Liver (tissue), 9 donors: ENCODE measurements around the gene NUDC. TPM values are rescaled to one million over a fixed set of nuclear protein-coding genes. Genes with fewer than 3 reads are reported as not detected.
A peak's percentile ranks its signal among the peaks of the same experiment; 100 is the strongest.

ENCODE experiments used
- DNase-seq: peaks from one replicate; pipeline ENCODE4 v3.0.0-alpha.2; 2017; ENCODE audit warnings: low spot score
- H3K27ac ChIP-seq, 2 donors: one replicate each; pipeline ENCODE4 v1.7.0; 2013; ENCODE audit warnings: inconsistent platforms in 2 of 2, low read length in 2 of 2, control low read depth in 1 of 2, low read depth in 1 of 2, mild to moderate bottlenecking in 1 of 2
- H3K27me3 ChIP-seq, 4 donors: one replicate each; pipeline versions ENCODE4 v1.6.1 to v1.7.0; 2013; ENCODE audit warnings: low read length in 3 of 4, inconsistent platforms in 1 of 4, mild to moderate bottlenecking in 1 of 4, moderate library complexity in 1 of 4; ENCODE audit not compliant: control insufficient read depth in 4 of 4, insufficient read depth in 4 of 4
- H3K36me3 ChIP-seq, 4 donors: one replicate each; pipeline versions ENCODE4 v1.6.1 to v1.7.0; 2013; ENCODE audit warnings: low read length in 3 of 4, mild to moderate bottlenecking in 3 of 4, low read depth in 1 of 4, moderate library complexity in 1 of 4; ENCODE audit not compliant: control insufficient read depth in 4 of 4, insufficient read depth in 3 of 4
- H3K4me1 ChIP-seq, 4 donors: one replicate each; pipeline versions ENCODE4 v1.6.1 to v1.7.0; 2013; ENCODE audit warnings: low read length in 3 of 4, mild to moderate bottlenecking in 3 of 4, moderate library complexity in 1 of 4; ENCODE audit not compliant: control insufficient read depth in 4 of 4, insufficient read depth in 4 of 4
- H3K4me3 ChIP-seq, 3 donors: one replicate each; pipeline versions ENCODE4 v1.6.1 to v1.7.0; 2013; ENCODE audit warnings: low read length in 3 of 3, control low read depth in 1 of 3, low read depth in 1 of 3, mild to moderate bottlenecking in 1 of 3
- H3K9ac ChIP-seq, 2 donors: one replicate each; pipeline ENCODE4 v1.7.0; 2013; ENCODE audit warnings: low read length in 2 of 2, mild to moderate bottlenecking in 2 of 2, moderate library complexity in 2 of 2, control low read depth in 1 of 2, low read depth in 1 of 2
- H3K9me3 ChIP-seq, 4 donors: one replicate each; pipeline versions ENCODE4 v1.6.1 to v1.7.0; 2013; ENCODE audit warnings: low read length in 3 of 4; ENCODE audit not compliant: control insufficient read depth in 4 of 4
- EGR1 ChIP-seq, 2 donors: IDR thresholded peaks; 2 replicates each; pipeline ENCODE4 v1.6.1; 2016 to 2018; ENCODE audit warnings: antibody characterized with exemption in 2 of 2, low read depth in 2 of 2
- FOXA1 ChIP-seq: IDR thresholded peaks from 2 replicates; pipeline ENCODE4 v1.6.1; 2016; ENCODE audit warnings: antibody characterized with exemption
- FOXA2 ChIP-seq: IDR thresholded peaks from 2 replicates; pipeline ENCODE4 v1.6.1; 2016; ENCODE audit warnings: antibody characterized with exemption
- GABPA ChIP-seq, 2 donors: IDR thresholded peaks in 1 of 2; conservative IDR thresholded peaks in 1 of 2; 2 replicates each; pipeline ENCODE4 v1.6.1; 2016; ENCODE audit warnings: antibody characterized with exemption in 2 of 2, mild to moderate bottlenecking in 1 of 2, moderate library complexity in 1 of 2
- HNF4A ChIP-seq, 2 donors: conservative IDR thresholded peaks; 2 replicates each; pipeline ENCODE4 v1.6.1; 2016; ENCODE audit warnings: antibody characterized with exemption in 2 of 2, mild to moderate bottlenecking in 2 of 2
- HNF4G ChIP-seq: IDR thresholded peaks from 2 replicates; pipeline ENCODE4 v1.6.1; 2016; ENCODE audit warnings: antibody characterized with exemption
- JUND ChIP-seq, 2 donors: IDR thresholded peaks; 2 replicates each; pipeline ENCODE4 v1.6.1; 2016; ENCODE audit warnings: antibody characterized with exemption in 2 of 2
- NR2F2 ChIP-seq: IDR thresholded peaks from 2 replicates; pipeline ENCODE4 v1.6.1; 2016; ENCODE audit warnings: antibody characterized with exemption
- RAD21 ChIP-seq, 2 donors: IDR thresholded peaks; 2 replicates each; pipeline ENCODE4 v1.6.1; 2016; ENCODE audit warnings: antibody characterized with exemption in 2 of 2, mild to moderate bottlenecking in 2 of 2
- RXRA ChIP-seq, 2 donors: IDR thresholded peaks; 2 replicates each; pipeline ENCODE4 v1.6.1; 2017 to 2018; ENCODE audit warnings: antibody characterized with exemption in 2 of 2, mild to moderate bottlenecking in 1 of 2
- SP1 ChIP-seq: IDR thresholded peaks from 2 replicates; pipeline ENCODE4 v1.6.1; 2018; ENCODE audit warnings: antibody characterized with exemption, mild to moderate bottlenecking
- TAF1 ChIP-seq: conservative IDR thresholded peaks from 2 replicates; pipeline ENCODE4 v1.6.1; 2016; ENCODE audit warnings: antibody characterized with exemption, mild to moderate bottlenecking
- YY1 ChIP-seq: IDR thresholded peaks from 2 replicates; pipeline ENCODE4 v1.6.1; 2016; ENCODE audit warnings: antibody characterized with exemption, mild to moderate bottlenecking
- WGBS: extraction: QIAGEN DNeasy Blood & Tissue Kit; methylation state at CpG from one replicate; pipeline ENCODE4 v1.1.7; 2013; 5-methylcytosine and 5-hydroxymethylcytosine counted together
- polyA plus RNA-seq, 2 donors: library from polyadenylated mRNA; stranded (reverse) in 1 of 2; unstranded in 1 of 2; fragments of 200-250 nt in 1 of 2; fragments of >200 nt in 1 of 2; fragmentation: Nextera tagmentation in 1 of 2; extraction: Ambion mirVana in 1 of 2; gene quantifications; one replicate each; pipeline versions ENCODE4 v1.2.1 to v1.2.3, GENCODE V29; 2013 to 2015
- total RNA-seq, 2 donors: library from RNA; depleted of rRNA; stranded (reverse); fragments of >200 nt; gene quantifications; one replicate each; pipeline ENCODE4 v1.2.3, GENCODE V29; 2014
- TF ChIP-seq, protein P1 (sequence below): IDR thresholded peaks from 2 replicates; pipeline ENCODE4 v1.6.1; 2016; ENCODE audit warnings: antibody characterized with exemption
- TF ChIP-seq, protein P2 (sequence below): IDR thresholded peaks from 2 replicates; pipeline ENCODE4 v1.6.1; 2016; ENCODE audit warnings: antibody characterized with exemption, mild to moderate bottlenecking
- TF ChIP-seq, protein P3 (sequence below): IDR thresholded peaks from 2 replicates; pipeline ENCODE4 v1.6.1; 2016; ENCODE audit warnings: antibody characterized with exemption
- TF ChIP-seq, protein P4 (sequence below): fragments of 150-350 bp; IDR thresholded peaks from 2 replicates; pipeline ENCODE4 v1.5.1; 2017; ENCODE audit warnings: improper control_type of control experiment, low read depth, low read length; ENCODE audit not compliant: missing input control
- TF ChIP-seq, protein P5 (sequence below): IDR thresholded peaks from 2 replicates; pipeline ENCODE4 v1.6.1; 2016; ENCODE audit warnings: antibody characterized with exemption
- donor health status: healthy.
- donor health status: healthy.
- donor health status: healthy.
- donor health status: healthy.
- donor health status: healthy.

The NUDC gene
- total and polyA plus RNA-seq, 4 donors = 18.2 to 50.7 (median 36.2) TPM

DNA sequence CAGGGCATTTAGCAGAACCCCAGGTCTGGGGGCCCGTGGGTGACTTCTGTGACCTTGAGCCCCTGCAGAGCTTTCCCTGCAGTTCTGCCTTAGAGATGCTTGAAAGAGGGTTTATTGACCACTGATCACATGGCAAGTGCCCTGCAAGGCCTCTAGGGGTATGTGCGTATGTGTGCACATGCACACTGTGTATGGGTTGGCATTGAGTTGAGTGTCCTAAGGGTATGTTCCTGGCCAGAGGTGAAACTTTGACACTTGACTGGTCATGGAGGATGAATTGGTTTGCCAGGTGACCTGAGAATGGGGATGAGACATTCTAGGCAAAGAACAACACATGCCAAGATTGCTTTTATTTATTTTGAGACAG lies 17.1 kb downstream of the NUDC start:
- TF ChIP-seq, protein P1, sequence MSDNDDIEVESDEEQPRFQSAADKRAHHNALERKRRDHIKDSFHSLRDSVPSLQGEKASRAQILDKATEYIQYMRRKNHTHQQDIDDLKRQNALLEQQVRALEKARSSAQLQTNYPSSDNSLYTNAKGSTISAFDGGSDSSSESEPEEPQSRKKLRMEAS = no peak
- TF ChIP-seq RAD21 (IDR thresholded peaks at IDR 0.05) (no peak), FOXA1 (no peak)
- 32% methylated on average over 2 of the region's 2 CpGs for WGBS
- Histone ChIP-seq H3K36me3 (peaks cover 7 to 17% (median 15%) of the 10 kb centered on the region in 4 donors), H3K4me3 (no peak overlapping the region), H3K9ac (no peak overlapping the region), H3K27ac (peak overlapping the region; percentile 75 to 91), H3K9me3 (no peaks in the 10 kb centered on the region), H3K4me1 (peaks cover 23 to 46% (median 36%) of the 10 kb centered on the region in 4 donors), H3K27me3 (no peaks in the 10 kb centered on the region)
- no peak for DNase-seq

DNA sequence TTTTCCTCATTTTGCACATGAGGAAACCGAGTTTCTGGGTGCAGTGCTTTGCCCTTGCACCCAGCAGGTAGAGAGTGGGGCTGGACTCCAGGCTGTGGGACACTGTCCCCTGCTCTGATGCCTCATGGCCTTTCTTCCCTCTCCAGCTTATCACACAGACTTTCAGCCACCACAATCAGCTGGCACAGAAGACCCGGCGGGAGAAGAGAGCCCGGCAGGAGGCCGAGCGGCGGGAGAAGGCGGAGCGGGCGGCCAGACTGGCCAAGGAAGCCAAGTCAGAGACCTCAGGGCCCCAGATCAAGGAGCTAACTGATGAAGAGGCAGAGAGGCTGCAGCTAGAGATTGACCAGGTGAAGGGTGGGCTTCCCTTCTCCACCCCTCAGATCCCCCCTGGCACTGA lies 19.8 kb downstream of the NUDC start:
- WGBS = 88% methylated on average over 10 of the region's 10 CpGs
- DNase-seq = no peak
- peaks cover 38 to 72% (median 58%) of the 10 kb centered on the region in 4 donors for H3K4me1 ChIP-seq
- H3K36me3 ChIP-seq = peaks cover 5 to 15% (median 10%) of the 10 kb centered on the region in 4 donors
- no peak overlapping the region for H3K4me3 ChIP-seq
- TF ChIP-seq NR2F2 (no peak), SP1 (no peak), RXRA (IDR thresholded peaks at IDR 0.05) (no peak), JUND (IDR thresholded peaks at IDR 0.05) (no peak), YY1 (no peak), EGR1 (IDR thresholded peaks at IDR 0.05; ENCODE audit: low read depth in 2 of 2) (no peak), HNF4G (no peak), RAD21 (IDR thresholded peaks at IDR 0.05) (no peak), GABPA (IDR thresholded peaks at IDR 0.05 in 1 of 2, conservative IDR thresholded peaks at IDR 0.05 in 1 of 2) (no peak), TAF1 (no peak), HNF4A (conservative IDR thresholded peaks at IDR 0.05) (no peak), FOXA1 (no peak), FOXA2 (no peak)
- TF ChIP-seq, protein P2, sequence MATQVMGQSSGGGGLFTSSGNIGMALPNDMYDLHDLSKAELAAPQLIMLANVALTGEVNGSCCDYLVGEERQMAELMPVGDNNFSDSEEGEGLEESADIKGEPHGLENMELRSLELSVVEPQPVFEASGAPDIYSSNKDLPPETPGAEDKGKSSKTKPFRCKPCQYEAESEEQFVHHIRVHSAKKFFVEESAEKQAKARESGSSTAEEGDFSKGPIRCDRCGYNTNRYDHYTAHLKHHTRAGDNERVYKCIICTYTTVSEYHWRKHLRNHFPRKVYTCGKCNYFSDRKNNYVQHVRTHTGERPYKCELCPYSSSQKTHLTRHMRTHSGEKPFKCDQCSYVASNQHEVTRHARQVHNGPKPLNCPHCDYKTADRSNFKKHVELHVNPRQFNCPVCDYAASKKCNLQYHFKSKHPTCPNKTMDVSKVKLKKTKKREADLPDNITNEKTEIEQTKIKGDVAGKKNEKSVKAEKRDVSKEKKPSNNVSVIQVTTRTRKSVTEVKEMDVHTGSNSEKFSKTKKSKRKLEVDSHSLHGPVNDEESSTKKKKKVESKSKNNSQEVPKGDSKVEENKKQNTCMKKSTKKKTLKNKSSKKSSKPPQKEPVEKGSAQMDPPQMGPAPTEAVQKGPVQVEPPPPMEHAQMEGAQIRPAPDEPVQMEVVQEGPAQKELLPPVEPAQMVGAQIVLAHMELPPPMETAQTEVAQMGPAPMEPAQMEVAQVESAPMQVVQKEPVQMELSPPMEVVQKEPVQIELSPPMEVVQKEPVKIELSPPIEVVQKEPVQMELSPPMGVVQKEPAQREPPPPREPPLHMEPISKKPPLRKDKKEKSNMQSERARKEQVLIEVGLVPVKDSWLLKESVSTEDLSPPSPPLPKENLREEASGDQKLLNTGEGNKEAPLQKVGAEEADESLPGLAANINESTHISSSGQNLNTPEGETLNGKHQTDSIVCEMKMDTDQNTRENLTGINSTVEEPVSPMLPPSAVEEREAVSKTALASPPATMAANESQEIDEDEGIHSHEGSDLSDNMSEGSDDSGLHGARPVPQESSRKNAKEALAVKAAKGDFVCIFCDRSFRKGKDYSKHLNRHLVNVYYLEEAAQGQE = no peak
- TF ChIP-seq, protein P3, sequence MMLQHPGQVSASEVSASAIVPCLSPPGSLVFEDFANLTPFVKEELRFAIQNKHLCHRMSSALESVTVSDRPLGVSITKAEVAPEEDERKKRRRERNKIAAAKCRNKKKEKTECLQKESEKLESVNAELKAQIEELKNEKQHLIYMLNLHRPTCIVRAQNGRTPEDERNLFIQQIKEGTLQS = no peak
- TF ChIP-seq, protein P4, sequence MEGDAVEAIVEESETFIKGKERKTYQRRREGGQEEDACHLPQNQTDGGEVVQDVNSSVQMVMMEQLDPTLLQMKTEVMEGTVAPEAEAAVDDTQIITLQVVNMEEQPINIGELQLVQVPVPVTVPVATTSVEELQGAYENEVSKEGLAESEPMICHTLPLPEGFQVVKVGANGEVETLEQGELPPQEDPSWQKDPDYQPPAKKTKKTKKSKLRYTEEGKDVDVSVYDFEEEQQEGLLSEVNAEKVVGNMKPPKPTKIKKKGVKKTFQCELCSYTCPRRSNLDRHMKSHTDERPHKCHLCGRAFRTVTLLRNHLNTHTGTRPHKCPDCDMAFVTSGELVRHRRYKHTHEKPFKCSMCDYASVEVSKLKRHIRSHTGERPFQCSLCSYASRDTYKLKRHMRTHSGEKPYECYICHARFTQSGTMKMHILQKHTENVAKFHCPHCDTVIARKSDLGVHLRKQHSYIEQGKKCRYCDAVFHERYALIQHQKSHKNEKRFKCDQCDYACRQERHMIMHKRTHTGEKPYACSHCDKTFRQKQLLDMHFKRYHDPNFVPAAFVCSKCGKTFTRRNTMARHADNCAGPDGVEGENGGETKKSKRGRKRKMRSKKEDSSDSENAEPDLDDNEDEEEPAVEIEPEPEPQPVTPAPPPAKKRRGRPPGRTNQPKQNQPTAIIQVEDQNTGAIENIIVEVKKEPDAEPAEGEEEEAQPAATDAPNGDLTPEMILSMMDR = no peak
- TF ChIP-seq, protein P5, sequence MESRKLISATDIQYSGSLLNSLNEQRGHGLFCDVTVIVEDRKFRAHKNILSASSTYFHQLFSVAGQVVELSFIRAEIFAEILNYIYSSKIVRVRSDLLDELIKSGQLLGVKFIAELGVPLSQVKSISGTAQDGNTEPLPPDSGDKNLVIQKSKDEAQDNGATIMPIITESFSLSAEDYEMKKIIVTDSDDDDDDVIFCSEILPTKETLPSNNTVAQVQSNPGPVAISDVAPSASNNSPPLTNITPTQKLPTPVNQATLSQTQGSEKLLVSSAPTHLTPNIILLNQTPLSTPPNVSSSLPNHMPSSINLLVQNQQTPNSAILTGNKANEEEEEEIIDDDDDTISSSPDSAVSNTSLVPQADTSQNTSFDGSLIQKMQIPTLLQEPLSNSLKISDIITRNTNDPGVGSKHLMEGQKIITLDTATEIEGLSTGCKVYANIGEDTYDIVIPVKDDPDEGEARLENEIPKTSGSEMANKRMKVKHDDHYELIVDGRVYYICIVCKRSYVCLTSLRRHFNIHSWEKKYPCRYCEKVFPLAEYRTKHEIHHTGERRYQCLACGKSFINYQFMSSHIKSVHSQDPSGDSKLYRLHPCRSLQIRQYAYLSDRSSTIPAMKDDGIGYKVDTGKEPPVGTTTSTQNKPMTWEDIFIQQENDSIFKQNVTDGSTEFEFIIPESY = no peak
- TF ChIP-seq, protein P1 = no peak
- H3K9me3 ChIP-seq = no peaks in the 10 kb centered on the region
- no peaks in the 10 kb centered on the region for H3K27me3 ChIP-seq
- H3K9ac ChIP-seq = no peak overlapping the region
- H3K27ac ChIP-seq = no peak overlapping the region
